GM12878 (cell line): Measurements from ENCODE around the gene LDB2. TPM values are rescaled to one million over a fixed set of nuclear protein-coding genes. Genes with fewer than 3 reads are reported as not detected.

ENCODE experiments used
- ATAC-seq: fragments of 200-7000 bp; cut with Tn5 transposase; 3 replicates; pipeline ENCODE4 v1.9.1; 2020; ENCODE audit warnings: mild to moderate bottlenecking, moderate library complexity
- BruUV-seq: library from RNA; stranded (reverse); fragments of 400-500 nt; replicated peaks from 2 replicates; lab custom pipeline; 2021; lab: Mats Ljungman, UMichigan
- CTCF ChIA-PET: fragments of 300-600 bp; sonication (Branson Sonifier 250); formaldehyde crosslinking; extraction: SDS; loops from one replicate; lab custom pipeline; 2021; ENCODE audit warnings: inconsistent platforms; lab: Yijun Ruan, JAX
- POLR2A ChIA-PET: fragments of 350-600 bp; formaldehyde crosslinking; extraction: SDS; loops from one replicate; lab custom pipeline; 2021; ENCODE audit warnings: inconsistent platforms; lab: Charles Lee
- RAD21 ChIA-PET: fragments of 300-600 bp; sonication (Branson Sonifier 250); formaldehyde crosslinking; loops from one replicate; lab custom pipeline; 2023; ENCODE audit warnings: antibody characterized with exemption; ENCODE audit not compliant: unreplicated experiment; lab: Charles Lee
- SMC1A ChIA-PET: fragments of 300-600 bp; sonication (Branson Sonifier 250); formaldehyde crosslinking; loops from one replicate; lab custom pipeline; 2023; ENCODE audit not compliant: unreplicated experiment, uncharacterized antibody; lab: Charles Lee
- DNase-seq: peaks from one replicate; pipeline ENCODE4 v3.0.0-alpha.2; 2011; ENCODE audit warnings: low read depth, low spot score
- FAIRE-seq: peaks from 3 replicates; lab custom pipeline; 2011; peaks lifted over from hg19 to GRCh38; lab: Jason Lieb, UNC
- H2AFZ ChIP-seq: 2 replicates; pipeline ENCODE4 v1.6.0; 2011; ENCODE audit warnings: low read depth, low read length, control low read depth; ENCODE audit not compliant: control insufficient read depth
- H3K27ac ChIP-seq: 2 replicates; pipeline ENCODE4 v1.5.1; 2011; ENCODE audit warnings: control low read depth; ENCODE audit not compliant: control insufficient read depth, insufficient read depth
- H3K27me3 ChIP-seq, 2 experiments: replicated peaks in 1 of 2; 2 replicates each; pipeline versions ENCODE4 v1.6.0 to v1.6.1; 2011; ENCODE audit warnings: low read length in 1 of 2; ENCODE audit not compliant: control insufficient read depth in 2 of 2, insufficient read depth in 2 of 2
- H3K36me3 ChIP-seq, 2 experiments: 2 replicates each; pipeline ENCODE4 v1.5.1; 2011; ENCODE audit warnings: low read length in 1 of 2; ENCODE audit not compliant: control insufficient read depth in 2 of 2, insufficient read depth in 2 of 2
- H3K4me1 ChIP-seq: 2 replicates; pipeline ENCODE4 v1.6.1; 2011; ENCODE audit warnings: mild to moderate bottlenecking, low read length, moderate library complexity, mixed read lengths; ENCODE audit not compliant: control insufficient read depth, insufficient read depth
- H3K4me2 ChIP-seq: 2 replicates; pipeline ENCODE4 v1.6.0; 2011; ENCODE audit warnings: control low read depth; ENCODE audit not compliant: control insufficient read depth, insufficient read depth
- H3K4me3 ChIP-seq: fragments of 200-600 bp; sonication (generic); 2 replicates; pipeline ENCODE4 v1.5.1; 2016
- H3K79me2 ChIP-seq: 2 replicates; pipeline ENCODE4 v1.6.0; 2011; ENCODE audit warnings: low read length; ENCODE audit not compliant: control insufficient read depth, insufficient read depth
- H3K9ac ChIP-seq: 2 replicates; pipeline ENCODE4 v1.8.0; 2011; ENCODE audit warnings: low read length, control low read depth, mixed read lengths; ENCODE audit not compliant: control insufficient read depth, insufficient read depth
- H3K9me3 ChIP-seq: replicated peaks from 3 replicates; pipeline ENCODE4 v1.5.1; 2011; ENCODE audit warnings: mild to moderate bottlenecking, low read length; ENCODE audit not compliant: control insufficient read depth, insufficient read depth
- H4K20me1 ChIP-seq: 2 replicates; pipeline ENCODE4 v1.6.0; 2011; ENCODE audit not compliant: control insufficient read depth, insufficient read depth
- ATF3 ChIP-seq: IDR thresholded peaks from 2 replicates; pipeline ENCODE4 v1.6.1; 2011; ENCODE audit warnings: low read depth, mild to moderate bottlenecking, low read length, moderate library complexity, borderline replicate concordance; ENCODE audit errors: extremely low read depth
- BACH1 ChIP-seq: fragments of 450-650 bp; IDR thresholded peaks from 2 replicates; pipeline ENCODE4 v1.6.1; 2017; ENCODE audit warnings: mild to moderate bottlenecking, borderline replicate concordance
- CBX3 ChIP-seq: fragments of 200-600 bp; sonication (generic); IDR thresholded peaks from 2 replicates; pipeline ENCODE4 v1.6.1; 2016; ENCODE audit warnings: low read depth, borderline replicate concordance
- CHD1 ChIP-seq: IDR thresholded peaks from 2 replicates; pipeline ENCODE4 v1.6.1; 2012; ENCODE audit warnings: low read depth, low read length, improper control_type of control experiment
- CTCF ChIP-seq, 3 experiments: IDR thresholded peaks in 2 of 3; conservative IDR thresholded peaks in 1 of 3; 2 replicates each; pipeline ENCODE4 v1.5.1; 2011; ENCODE audit warnings: low read depth in 3 of 3, low read length in 3 of 3, mild to moderate bottlenecking in 3 of 3, control low read depth in 2 of 3, moderate library complexity in 2 of 3, inconsistent platforms in 1 of 3, mixed read lengths in 1 of 3; ENCODE audit not compliant: control insufficient read depth in 2 of 3, insufficient read depth in 1 of 3; ENCODE audit errors: extremely low read depth in 1 of 3
- FOS ChIP-seq: IDR thresholded peaks from 3 replicates; pipeline ENCODE4 v1.6.1; 2011; ENCODE audit warnings: borderline replicate concordance; ENCODE audit not compliant: insufficient read length; ENCODE audit errors: extremely low read depth
- HDAC2 ChIP-seq: fragments of 200-600 bp; sonication (generic); IDR thresholded peaks from 2 replicates; pipeline ENCODE4 v1.6.1; 2017
- RCOR1 ChIP-seq: conservative IDR thresholded peaks from 2 replicates; pipeline ENCODE4 v1.6.1; 2012; ENCODE audit warnings: low read depth, low read length, improper control_type of control experiment
- RELB ChIP-seq: fragments of 450-650 bp; IDR thresholded peaks from 2 replicates; pipeline ENCODE4 v1.6.1; 2017; ENCODE audit warnings: low read depth, mild to moderate bottlenecking, moderate library complexity
- SP1 ChIP-seq: IDR thresholded peaks from one replicate; pipeline ENCODE4 v1.6.1; 2011; ENCODE audit warnings: low read depth, low read length
- TCF12 ChIP-seq: IDR thresholded peaks from 2 replicates; pipeline ENCODE4 v1.6.1; 2011; ENCODE audit warnings: low read depth, mild to moderate bottlenecking, low read length
- ZBED1 ChIP-seq: IDR thresholded peaks from 2 replicates; pipeline ENCODE4 v1.6.1; 2016; ENCODE audit warnings: borderline replicate concordance
- WGBS: methylation state at CpG from one replicate; pipeline ENCODE4 v1.1.6; 2016; ENCODE audit warnings: low lambda C conversion rate; ENCODE audit not compliant: insufficient replicate concordance, insufficient coverage; ENCODE audit errors: missing lambda C conversion rate; 5-methylcytosine and 5-hydroxymethylcytosine counted together
- in situ Hi-C: fragments of 300-500 bp; cut with MboI; formaldehyde crosslinking; loops from 9 replicates; pipeline ENCODE4 v1.14.3; 2018; ENCODE audit warnings: mixed read lengths
- intact Hi-C: fragments of 100-400 bp; cut with micrococcal nuclease; formaldehyde crosslinking; loops from one replicate; pipeline ENCODE4 v1.14.2; 2022; ENCODE audit not compliant: unreplicated experiment
- polyA plus RNA-seq, 11 experiments: library from polyadenylated mRNA; depleted of rRNA in 4 of 11; unstranded in 6 of 11; stranded (reverse) in 5 of 11; fragments of >200 nt; fragmentation: Nextera tagmentation in 4 of 11; fragmentation: Illumina TruSeq in 1 of 11; extraction: Ambion mirVana in 4 of 11; extraction: Trizol in 1 of 11; gene quantifications; 1 replicate in 1 of 11; 2 replicates in 10 of 11; pipeline versions ENCODE4 v1.2.1 to v1.2.3, GENCODE V29; 2011 to 2016; ENCODE audit warnings: inconsistent platforms in 2 of 11, missing spikeins in 2 of 11, low read depth in 1 of 11
- total RNA-seq, 4 experiments: library from RNA; depleted of rRNA in 3 of 4; stranded (reverse); fragments of >200 nt in 3 of 4; fragmentation: Illumina TruSeq in 1 of 4; extraction: Trizol in 1 of 4; gene quantifications; 2 replicates each; pipeline versions ENCODE4 v1.2.1 to v1.2.3, GENCODE V29; 2013 to 2021
- TF ChIP-seq, protein P1 (sequence below): IDR thresholded peaks from 2 replicates; pipeline ENCODE4 v1.6.1; 2012; ENCODE audit warnings: improper control_type of control experiment, low read depth, low read length; ENCODE audit not compliant: insufficient replicate concordance

The LDB2 gene
- total and polyA plus RNA-seq, 10 of the 15 experiments (the other 5 are each of a cell fraction or from before 2014, with no cell fraction given): 0.15 TPM; not detected in 9

DNA sequence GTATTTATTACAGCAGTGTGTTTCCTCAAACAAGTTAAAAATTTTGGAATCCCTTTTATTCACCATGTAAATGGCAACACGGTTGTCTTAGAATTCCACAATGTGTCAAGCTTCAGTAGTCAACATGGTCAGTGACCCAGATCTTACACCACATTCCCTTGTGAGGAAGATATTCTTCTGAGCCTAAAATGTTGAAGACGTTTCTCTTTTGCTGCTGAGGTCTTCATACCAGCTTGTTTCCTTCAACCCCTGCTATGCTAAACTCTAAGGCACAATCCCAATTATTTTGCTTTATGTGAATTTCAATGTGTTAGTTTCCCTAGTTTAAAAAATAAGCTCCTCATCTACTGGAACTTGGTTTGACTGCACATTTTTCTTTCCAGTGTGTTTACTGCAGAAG, 17.6 kb upstream of the LDB2 start (continued):
- TF ChIP-seq, protein P1, sequence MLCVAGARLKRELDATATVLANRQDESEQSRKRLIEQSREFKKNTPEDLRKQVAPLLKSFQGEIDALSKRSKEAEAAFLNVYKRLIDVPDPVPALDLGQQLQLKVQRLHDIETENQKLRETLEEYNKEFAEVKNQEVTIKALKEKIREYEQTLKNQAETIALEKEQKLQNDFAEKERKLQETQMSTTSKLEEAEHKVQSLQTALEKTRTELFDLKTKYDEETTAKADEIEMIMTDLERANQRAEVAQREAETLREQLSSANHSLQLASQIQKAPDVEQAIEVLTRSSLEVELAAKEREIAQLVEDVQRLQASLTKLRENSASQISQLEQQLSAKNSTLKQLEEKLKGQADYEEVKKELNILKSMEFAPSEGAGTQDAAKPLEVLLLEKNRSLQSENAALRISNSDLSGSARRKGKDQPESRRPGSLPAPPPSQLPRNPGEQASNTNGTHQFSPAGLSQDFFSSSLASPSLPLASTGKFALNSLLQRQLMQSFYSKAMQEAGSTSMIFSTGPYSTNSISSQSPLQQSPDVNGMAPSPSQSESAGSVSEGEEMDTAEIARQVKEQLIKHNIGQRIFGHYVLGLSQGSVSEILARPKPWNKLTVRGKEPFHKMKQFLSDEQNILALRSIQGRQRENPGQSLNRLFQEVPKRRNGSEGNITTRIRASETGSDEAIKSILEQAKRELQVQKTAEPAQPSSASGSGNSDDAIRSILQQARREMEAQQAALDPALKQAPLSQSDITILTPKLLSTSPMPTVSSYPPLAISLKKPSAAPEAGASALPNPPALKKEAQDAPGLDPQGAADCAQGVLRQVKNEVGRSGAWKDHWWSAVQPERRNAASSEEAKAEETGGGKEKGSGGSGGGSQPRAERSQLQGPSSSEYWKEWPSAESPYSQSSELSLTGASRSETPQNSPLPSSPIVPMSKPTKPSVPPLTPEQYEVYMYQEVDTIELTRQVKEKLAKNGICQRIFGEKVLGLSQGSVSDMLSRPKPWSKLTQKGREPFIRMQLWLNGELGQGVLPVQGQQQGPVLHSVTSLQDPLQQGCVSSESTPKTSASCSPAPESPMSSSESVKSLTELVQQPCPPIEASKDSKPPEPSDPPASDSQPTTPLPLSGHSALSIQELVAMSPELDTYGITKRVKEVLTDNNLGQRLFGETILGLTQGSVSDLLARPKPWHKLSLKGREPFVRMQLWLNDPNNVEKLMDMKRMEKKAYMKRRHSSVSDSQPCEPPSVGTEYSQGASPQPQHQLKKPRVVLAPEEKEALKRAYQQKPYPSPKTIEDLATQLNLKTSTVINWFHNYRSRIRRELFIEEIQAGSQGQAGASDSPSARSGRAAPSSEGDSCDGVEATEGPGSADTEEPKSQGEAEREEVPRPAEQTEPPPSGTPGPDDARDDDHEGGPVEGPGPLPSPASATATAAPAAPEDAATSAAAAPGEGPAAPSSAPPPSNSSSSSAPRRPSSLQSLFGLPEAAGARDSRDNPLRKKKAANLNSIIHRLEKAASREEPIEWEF: no peak
- TF ChIP-seq ATF3 (no peak), ZBED1 (no peak), CBX3 (no peak), SP1 (no peak), HDAC2 (no peak)

- ChIA-PET RAD21 (interaction anchor here (0.8 kb wide), 1 partner anchor 558 kb away, joined by 4 read pairs; no protein-coding TSS in a partner anchor), POLR2A (no interaction called here), SMC1A (no interaction called here), CTCF (no interaction called here)
- Histone ChIP-seq H3K4me1 (no peaks in the 10 kb centered on the region), H3K27ac (no peak overlapping the region), H3K79me2 (no peaks in the 10 kb centered on the region), H3K27me3 (no peaks in the 10 kb centered on the region), H3K9ac (no peak overlapping the region), H2AFZ (no peak overlapping the region), H4K20me1 (no peaks in the 10 kb centered on the region), H3K4me3 (no peak overlapping the region), H3K36me3 (no peaks in the 10 kb centered on the region), H3K4me2 (no peak overlapping the region), H3K9me3 (no peaks in the 10 kb centered on the region)
- WGBS: 7% methylated on average over 1 of the region's 1 CpG
- TF ChIP-seq FOS (no peak), RELB (no peak), TCF12 (no peak), CHD1 (no peak), RCOR1 (no peak), BACH1 (no peak), CTCF (IDR thresholded peaks at IDR 0.05 in 2 of 3, conservative IDR thresholded peaks at IDR 0.05 in 1 of 3; ENCODE audit: control insufficient read depth in 2 of 3, extremely low read depth in 1 of 3, insufficient read depth in 1 of 3, low read depth in 3 of 3, low read length in 3 of 3) (peak in 1 of 3 experiments; percentile 23; a peak in 2 of 6 replicates)
- no TSS peak for BruUV-seq
- in situ Hi-C loops: loop anchor here (10.0 kb wide), 1 partner anchor 411 kb away; no protein-coding TSS in a partner anchor
- DNase-seq: no peak
- intact Hi-C loops: loop anchor here (10.0 kb wide), 1 partner anchor 211 kb away; no protein-coding TSS in a partner anchor
- ATAC-seq: no peak
- FAIRE-seq: no peak
Measured at GRCh38 chr4:16914208-16914607, 15.8 kb upstream of the LDB2 start.
